Vagina (tissue), 2 donors: ENCODE measurements around the gene CYP20A1. TPM values are rescaled to one million over a fixed set of nuclear protein-coding genes. Genes with fewer than 3 reads are reported as not detected.
"Not testable (repeated sequence)": the region's sequence is repeated elsewhere in the genome, so short reads cannot be mapped to it uniquely, and the experiment has no call there.

Source experiments
- DNase-seq, 2 donors: peaks; one replicate each; pipeline ENCODE4 v3.0.0-alpha.2; 2017; ENCODE audit errors: extremely low spot score in 2 of 2
- H3K27ac ChIP-seq: fragments of 200-600 bp; sonication (generic); one replicate; pipeline ENCODE4 v1.5.1; 2019
- H3K27me3 ChIP-seq: fragments of 200-600 bp; sonication (generic); one replicate; pipeline ENCODE4 v1.5.1; 2019
- H3K36me3 ChIP-seq, 2 donors: fragments of 200-600 bp; sonication (generic); one replicate each; pipeline ENCODE4 v1.5.1; 2017 to 2019
- H3K4me1 ChIP-seq: fragments of 200-600 bp; sonication (generic); one replicate; pipeline ENCODE4 v1.5.1; 2019
- H3K4me3 ChIP-seq, 2 donors: fragments of 200-600 bp; sonication (generic); 1 replicate in 1 of 2; 2 replicates in 1 of 2; pipeline ENCODE4 v1.5.1; 2016 to 2019
- H3K9me3 ChIP-seq: fragments of 200-600 bp; sonication (generic); one replicate; pipeline ENCODE4 v1.5.1; 2019
- CTCF ChIP-seq, 3 experiments: fragments of 450-650 bp in 2 of 3; fragments of 200-600 bp in 1 of 3; sonication (generic) in 1 of 3; IDR thresholded peaks; one replicate each; pipeline ENCODE4 v1.5.1; 2017 to 2019; ENCODE audit warnings: antibody characterized with exemption in 3 of 3, mild to moderate bottlenecking in 2 of 3, moderate library complexity in 2 of 3
- POLR2A ChIP-seq, 2 donors: fragments of 450-650 bp; IDR thresholded peaks; one replicate each; pipeline ENCODE4 v1.6.1; 2017; ENCODE audit warnings: antibody characterized with exemption in 2 of 2, mild to moderate bottlenecking in 2 of 2, moderate library complexity in 2 of 2
- POLR2AphosphoS5 ChIP-seq, 2 donors: sonication (generic); formaldehyde crosslinking; IDR thresholded peaks; one replicate each; pipeline ENCODE4 v1.9.0; 2017; ENCODE audit warnings: antibody characterized with exemption in 2 of 2, mild to moderate bottlenecking in 2 of 2, low read depth in 1 of 2; ENCODE audit not compliant: insufficient read depth in 1 of 2
- intact Hi-C: fragments of 100-400 bp; cut with DNase I; formaldehyde crosslinking; loops from one replicate; pipeline ENCODE4 v1.15.1; 2023
- total RNA-seq: library from RNA; depleted of rRNA; stranded (reverse); fragments of >200 nt; gene quantifications from one replicate; pipeline ENCODE4 v1.2.3, GENCODE V29; 2016

CYP20A1 gene
- total RNA-seq, 1 donor from 2014 or later: 19.4 TPM

- TF ChIP-seq CTCF (IDR thresholded peaks at IDR 0.05) (no peak), POLR2A (IDR thresholded peaks at IDR 0.05) (no peak), POLR2AphosphoS5 (IDR thresholded peaks at IDR 0.05; ENCODE audit: insufficient read depth in 1 of 2, low read depth in 1 of 2) (no peak)
- H3K4me3 ChIP-seq: no peak overlapping the region
- DNase-seq: no peak
- H3K27me3 ChIP-seq: no peaks in the 10 kb centered on the region
- peaks cover 11% of the 10 kb centered on the region for H3K4me1 ChIP-seq
- no peaks in the 10 kb centered on the region for H3K36me3 ChIP-seq
- H3K27ac ChIP-seq: no peak overlapping the region
- intact Hi-C loops: no loop called here
- H3K9me3 ChIP-seq: no peaks in the 10 kb centered on the region
Measured at GRCh38 chr2:203338322-203338721, 99.5 kb downstream of the CYP20A1 start.

GRCh38 chr2:203340791-203341487, 102.1 kb downstream of the CYP20A1 start:
- no peak overlapping the region for H3K27ac ChIP-seq
- H3K4me3 ChIP-seq: no peak overlapping the region
- DNase-seq: no peak
- H3K36me3 ChIP-seq: no peaks in the 10 kb centered on the region
- peaks cover 11% of the 10 kb centered on the region for H3K4me1 ChIP-seq
- TF ChIP-seq POLR2AphosphoS5 (IDR thresholded peaks at IDR 0.05; ENCODE audit: insufficient read depth in 1 of 2, low read depth in 1 of 2) (no peak), POLR2A (IDR thresholded peaks at IDR 0.05) (no peak), CTCF (IDR thresholded peaks at IDR 0.05) (no peak)
- no peaks in the 10 kb centered on the region for H3K27me3 ChIP-seq
- no peaks in the 10 kb centered on the region for H3K9me3 ChIP-seq
- intact Hi-C loops: no loop called here

GRCh38 chr2:203341741-203342310, 103.0 kb downstream of the CYP20A1 start:
- Histone ChIP-seq H3K4me3 (no peak overlapping the region), H3K36me3 (no peaks in the 10 kb centered on the region), H3K27me3 (no peaks in the 10 kb centered on the region), H3K9me3 (no peaks in the 10 kb centered on the region), H3K27ac (no peak overlapping the region), H3K4me1 (peaks cover 12% of the 10 kb centered on the region)
- no peak for DNase-seq
- TF ChIP-seq CTCF (IDR thresholded peaks at IDR 0.05) (no peak), POLR2A (IDR thresholded peaks at IDR 0.05) (no peak), POLR2AphosphoS5 (IDR thresholded peaks at IDR 0.05; ENCODE audit: insufficient read depth in 1 of 2, low read depth in 1 of 2) (no peak)
- intact Hi-C loops: no loop called here

GRCh38 chr2:203342374-203342773, 103.6 kb downstream of the CYP20A1 start:
- DNase-seq, H3K9me3 ChIP-seq, H3K27me3 ChIP-seq, H3K4me3 ChIP-seq, H3K36me3 ChIP-seq, intact Hi-C loops, H3K27ac ChIP-seq: not testable (repeated sequence)
- peaks cover 17% of the 10 kb centered on the region for H3K4me1 ChIP-seq

GRCh38 chr2:203344667-203345066, 105.8 kb downstream of the CYP20A1 start:
- peaks cover 13% of the 10 kb centered on the region for H3K4me1 ChIP-seq
- H3K4me3 ChIP-seq: no peak overlapping the region
- no peaks in the 10 kb centered on the region for H3K36me3 ChIP-seq
- no peak overlapping the region for H3K27ac ChIP-seq
- no peak for DNase-seq
- no peaks in the 10 kb centered on the region for H3K9me3 ChIP-seq
- TF ChIP-seq CTCF (IDR thresholded peaks at IDR 0.05): no peak
- TF ChIP-seq POLR2AphosphoS5 (IDR thresholded peaks at IDR 0.05; ENCODE audit: insufficient read depth in 1 of 2, low read depth in 1 of 2): no peak
- TF ChIP-seq POLR2A (IDR thresholded peaks at IDR 0.05): no peak
- no peaks in the 10 kb centered on the region for H3K27me3 ChIP-seq
- intact Hi-C loops: no loop called here
